Thyroid gland (tissue), 4 donors: Measurements from ENCODE around the gene BRSK1. TPM values are rescaled to one million over a fixed set of nuclear protein-coding genes. Genes with fewer than 3 reads are reported as not detected.

ENCODE experiments used
- DNase-seq, 2 donors: peaks; one replicate each; pipeline ENCODE4 v3.0.0-alpha.2; 2019
- H3K27ac ChIP-seq, 3 donors: fragments of 200-600 bp; sonication (generic); 1 replicate in 2 of 3; 2 replicates in 1 of 3; pipeline ENCODE4 v1.5.1; 2016 to 2019; ENCODE audit warnings: mild to moderate bottlenecking in 1 of 3, moderate library complexity in 1 of 3
- H3K27me3 ChIP-seq: fragments of 200-600 bp; sonication (generic); one replicate; pipeline ENCODE4 v1.5.1; 2019
- H3K36me3 ChIP-seq, 2 donors: fragments of 200-600 bp; sonication (generic); one replicate each; pipeline ENCODE4 v1.5.1; 2016 to 2019
- H3K4me1 ChIP-seq, 2 donors: fragments of 200-600 bp; sonication (generic); one replicate each; pipeline ENCODE4 v1.5.1; 2017 to 2019
- H3K4me3 ChIP-seq, 3 donors: fragments of 200-600 bp; sonication (generic); replicated peaks in 1 of 3; 1 replicate in 2 of 3; 2 replicates in 1 of 3; pipeline ENCODE4 v1.5.1; 2016; ENCODE audit warnings: mild to moderate bottlenecking in 1 of 3
- H3K9me3 ChIP-seq: fragments of 200-600 bp; sonication (generic); one replicate; pipeline ENCODE4 v1.5.1; 2017
- POLR2A ChIP-seq, 2 donors: fragments of 450-650 bp; IDR thresholded peaks; one replicate each; pipeline ENCODE4 v1.6.1; 2017; ENCODE audit warnings: antibody characterized with exemption in 2 of 2, mild to moderate bottlenecking in 2 of 2, moderate library complexity in 1 of 2
- WGBS, 2 donors: methylation state at CpG; one replicate each; pipeline ENCODE4 v1.1.5; 2017; 5-methylcytosine and 5-hydroxymethylcytosine counted together
- intact Hi-C: fragments of 100-400 bp; cut with DNase I; formaldehyde crosslinking; loops from one replicate; pipeline ENCODE4 v1.15.1; 2023
- microRNA-seq: library from miRNA; unstranded; fragments of <30 nt; microRNA quantifications from one replicate; pipeline ENCODE4, GENCODE V29; 2016
- small RNA-seq: library from RNA; depleted of rRNA; stranded (forward); fragments of <200 nt; gene quantifications from one replicate; pipeline ENCODE3, GENCODE V24; 2016
- total RNA-seq, 4 donors: library from RNA; depleted of rRNA; stranded (reverse); fragments of >200 nt; gene quantifications; one replicate each; pipeline ENCODE4 v1.2.3, GENCODE V29; 2016
- TF ChIP-seq, protein P1 (sequence below), 6 experiments: fragments of 200-600 bp in 3 of 6; fragments of 450-650 bp in 3 of 6; sonication (generic) in 3 of 6; IDR thresholded peaks; one replicate each; pipeline ENCODE4 v1.5.1; 2016 to 2019; ENCODE audit warnings: antibody characterized with exemption in 6 of 6, mild to moderate bottlenecking in 2 of 6, inconsistent platforms in 1 of 6, moderate library complexity in 1 of 6

BRSK1 gene
- total RNA-seq, 4 donors from 2014 or later = 0.83 to 1.2 TPM; not detected in 2

GRCh38 chr19:55358493-55358892 is 74.7 kb downstream of the BRSK1 start:
- Histone ChIP-seq H3K9me3 (no peaks in the 10 kb centered on the region), H3K27me3 (peaks cover 13% of the 10 kb centered on the region), H3K4me1 (peaks cover 11 to 12% of the 10 kb centered on the region in 2 donors), H3K36me3 (no peaks in the 10 kb centered on the region), H3K27ac (no peak overlapping the region), H3K4me3 (no peak overlapping the region)
- no peak for TF ChIP-seq POLR2A (IDR thresholded peaks at IDR 0.05)
- TF ChIP-seq, protein P1, sequence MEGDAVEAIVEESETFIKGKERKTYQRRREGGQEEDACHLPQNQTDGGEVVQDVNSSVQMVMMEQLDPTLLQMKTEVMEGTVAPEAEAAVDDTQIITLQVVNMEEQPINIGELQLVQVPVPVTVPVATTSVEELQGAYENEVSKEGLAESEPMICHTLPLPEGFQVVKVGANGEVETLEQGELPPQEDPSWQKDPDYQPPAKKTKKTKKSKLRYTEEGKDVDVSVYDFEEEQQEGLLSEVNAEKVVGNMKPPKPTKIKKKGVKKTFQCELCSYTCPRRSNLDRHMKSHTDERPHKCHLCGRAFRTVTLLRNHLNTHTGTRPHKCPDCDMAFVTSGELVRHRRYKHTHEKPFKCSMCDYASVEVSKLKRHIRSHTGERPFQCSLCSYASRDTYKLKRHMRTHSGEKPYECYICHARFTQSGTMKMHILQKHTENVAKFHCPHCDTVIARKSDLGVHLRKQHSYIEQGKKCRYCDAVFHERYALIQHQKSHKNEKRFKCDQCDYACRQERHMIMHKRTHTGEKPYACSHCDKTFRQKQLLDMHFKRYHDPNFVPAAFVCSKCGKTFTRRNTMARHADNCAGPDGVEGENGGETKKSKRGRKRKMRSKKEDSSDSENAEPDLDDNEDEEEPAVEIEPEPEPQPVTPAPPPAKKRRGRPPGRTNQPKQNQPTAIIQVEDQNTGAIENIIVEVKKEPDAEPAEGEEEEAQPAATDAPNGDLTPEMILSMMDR (IDR thresholded peaks at IDR 0.05) = no peak
- DNase-seq = no peak
- WGBS, 2 donors = 83 to 89% methylated on average over 19 of the region's 19 CpGs
- intact Hi-C loops = no loop called here

DNA sequence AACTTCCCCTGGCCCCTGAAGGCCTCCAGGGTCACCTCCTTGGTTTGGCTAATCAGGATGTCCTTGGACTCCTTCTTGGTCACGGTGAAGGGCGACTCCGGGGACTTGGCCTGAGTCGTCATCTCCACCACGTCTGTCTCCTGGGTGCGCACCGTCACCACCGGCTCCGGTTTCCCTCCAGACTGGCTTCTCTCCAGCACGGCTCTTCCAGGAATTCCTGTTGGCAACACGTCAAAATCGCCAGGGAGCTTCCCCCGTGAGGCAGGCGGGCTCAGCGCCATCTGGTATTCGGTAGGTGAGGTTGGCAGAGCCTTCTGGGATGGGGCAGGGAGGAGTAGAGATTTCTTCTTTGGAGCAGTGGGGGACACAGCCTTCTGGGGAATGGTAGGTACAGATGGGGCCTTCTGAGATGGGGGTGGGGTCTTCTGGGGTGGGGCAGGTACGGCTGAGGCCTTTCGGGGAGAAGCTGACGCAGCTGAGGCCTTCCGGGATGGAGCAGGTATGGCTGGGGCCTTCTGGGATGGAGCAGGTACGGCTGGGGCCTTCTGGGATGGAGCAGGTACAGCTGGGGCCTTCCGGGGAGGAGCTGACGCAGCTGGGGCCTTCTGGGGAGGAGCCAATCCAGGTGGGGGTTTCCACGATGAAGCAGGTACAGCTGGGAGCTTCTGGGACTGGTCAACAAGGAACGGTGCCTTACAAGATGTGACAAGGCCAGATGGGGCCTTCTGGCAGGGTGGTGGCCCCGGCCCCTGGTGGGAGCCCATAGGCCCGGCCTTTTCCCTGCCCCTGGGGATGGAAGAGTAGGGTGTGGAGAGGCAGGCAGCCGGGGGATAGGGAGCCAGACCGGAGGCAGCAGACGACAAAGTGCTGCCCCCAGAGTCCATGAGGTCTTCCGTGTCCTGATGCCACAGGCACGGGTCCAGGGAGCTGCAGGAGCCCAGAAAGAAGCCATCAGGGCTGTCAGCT is 75.4 kb downstream of the BRSK1 start:
- no peak overlapping the region for H3K4me3 ChIP-seq
- peaks cover 6% of the 10 kb centered on the region for H3K27me3 ChIP-seq
- H3K9me3 ChIP-seq = no peaks in the 10 kb centered on the region
- intact Hi-C loops = no loop called here
- H3K4me1 ChIP-seq = peaks cover 4 to 5% of the 10 kb centered on the region in 2 donors
- TF ChIP-seq POLR2A (IDR thresholded peaks at IDR 0.05) = no peak
- TF ChIP-seq, protein P1 (IDR thresholded peaks at IDR 0.05) = no peak
- DNase-seq = no peak
- no peaks in the 10 kb centered on the region for H3K36me3 ChIP-seq
- no peak overlapping the region for H3K27ac ChIP-seq
- WGBS, 2 donors = 69 to 84% methylated on average over 27 to 31 of the region's 32 CpGs

- no peaks in the 10 kb centered on the region for H3K36me3 ChIP-seq
- H3K4me3 ChIP-seq = no peak overlapping the region
- TF ChIP-seq, protein P1 (IDR thresholded peaks at IDR 0.05) = no peak
- TF ChIP-seq POLR2A (IDR thresholded peaks at IDR 0.05) = no peak
- H3K9me3 ChIP-seq = no peaks in the 10 kb centered on the region
- DNase-seq = no peak
- 85 to 86% methylated on average over 13 to 16 of the region's 16 CpGs for WGBS, 2 donors
- H3K27me3 ChIP-seq = no peaks in the 10 kb centered on the region
- intact Hi-C loops = no loop called here
- no peak overlapping the region for H3K27ac ChIP-seq
- no peaks in the 10 kb centered on the region for H3K4me1 ChIP-seq
Observed at GRCh38 chr19:55360902-55361301, 77.1 kb downstream of the BRSK1 start.

Small RNAs within 50 kb of the gene (microRNA-seq; reads per million reads assigned to microRNA genes)
- gene MIR6802 (1.5 reads per million), gene MIR6803 (8.8 reads per million, percentile 23 among the genes with 10 or more reads in this experiment)

Small RNAs within 50 kb of the gene (small RNA-seq; reads per million reads assigned to genes)
- gene MIR6802 (not detected), gene MIR6803 (not detected)

Other genes with a start within 250 kb of the BRSK1 start
- gene GP6, start 245.7 kb upstream of the BRSK1 start, total RNA-seq = under 1 TPM in 1 of 4 donors, not detected in 3; 0.78 TPM
- 10 to 100 TPM; 35.7 to 44.1 (median 38.3) TPM for gene RDH13, start 220.8 kb upstream of the BRSK1 start, total RNA-seq
- gene EPS8L1, start 208.1 kb upstream of the BRSK1 start, total RNA-seq = 10 to 100 TPM; 60.6 to 84.8 (median 73.3) TPM
- gene PPP1R12C, start 166.4 kb upstream of the BRSK1 start, total RNA-seq = 100 to 1,000 TPM in 1 of 4 donors, 10 to 100 TPM in 3; 40.0 to 110 (median 76.1) TPM
- gene TNNT1, start 134.8 kb upstream of the BRSK1 start, total RNA-seq = not detected
- gene TNNI3, start 126.3 kb upstream of the BRSK1 start, total RNA-seq = not detected
- gene DNAAF3, start 117.4 kb upstream of the BRSK1 start, total RNA-seq = 1 to 10 TPM; 3.3 to 9.1 (median 5.5) TPM
- gene SYT5, start 103.7 kb upstream of the BRSK1 start, total RNA-seq = not detected
- gene PTPRH, start 74.5 kb upstream of the BRSK1 start, total RNA-seq = 1 to 10 TPM in 1 of 4 donors, under 1 TPM in 2, not detected in 1; 0.11 to 2.6 (median 0.54) TPM
- gene TMEM86B, start 55.2 kb upstream of the BRSK1 start, total RNA-seq = 1 to 10 TPM; 1.6 to 5.8 (median 2.9) TPM
- 10 to 100 TPM; 26.1 to 99.8 (median 54.2) TPM for gene PPP6R1, start 25.0 kb upstream of the BRSK1 start, total RNA-seq
- 10 to 100 TPM; 24.2 to 48.4 (median 31.2) TPM for gene HSPBP1, start 3.9 kb upstream of the BRSK1 start, total RNA-seq
- gene TMEM150B, start 41.3 kb downstream of the BRSK1 start, total RNA-seq = 1 to 10 TPM in 1 of 4 donors, not detected in 3; 1.3 TPM
- gene KMT5C, start 55.9 kb downstream of the BRSK1 start, total RNA-seq = 10 to 100 TPM in 3 of 4 donors, 1 to 10 TPM in 1; 7.5 to 22.0 (median 15.4) TPM
- under 1 TPM in 1 of 4 donors, not detected in 3; 0.94 TPM for gene COX6B2, start 70.7 kb downstream of the BRSK1 start, total RNA-seq
- gene GARIN5B, start 79.3 kb downstream of the BRSK1 start, total RNA-seq = not detected
- gene IL11, start 86.5 kb downstream of the BRSK1 start, total RNA-seq = not detected
- gene TMEM190, start 92.8 kb downstream of the BRSK1 start, total RNA-seq = not detected
- 10 to 100 TPM in 3 of 4 donors, 1 to 10 TPM in 1; 6.3 to 73.5 (median 31.2) TPM for gene TMEM238, start 100.3 kb downstream of the BRSK1 start, total RNA-seq
- gene RPL28, start 101.9 kb downstream of the BRSK1 start, total RNA-seq = 100 to 1,000 TPM; 156 to 404 (median 205) TPM
- gene UBE2S, start 123.8 kb downstream of the BRSK1 start, total RNA-seq = 10 to 100 TPM in 2 of 4 donors, 1 to 10 TPM in 2; 5.7 to 13.3 (median 9.8) TPM
- not detected for gene SHISA7, start 159.3 kb downstream of the BRSK1 start, total RNA-seq
- 100 to 1,000 TPM in 2 of 4 donors, 10 to 100 TPM in 2; 52.1 to 178 (median 100) TPM for gene ISOC2, start 177.6 kb downstream of the BRSK1 start, total RNA-seq
- gene C19orf85, start 180.8 kb downstream of the BRSK1 start, total RNA-seq = not detected
- 10 to 100 TPM in 2 of 4 donors, 1 to 10 TPM in 2; 2.1 to 12.0 (median 6.5) TPM for gene ZNF628, start 192.6 kb downstream of the BRSK1 start, total RNA-seq
- gene NAT14, start 201.2 kb downstream of the BRSK1 start, total RNA-seq = 10 to 100 TPM in 2 of 4 donors, 1 to 10 TPM in 2; 5.1 to 28.3 (median 12.2) TPM
- 1 to 10 TPM; 1.7 to 2.9 (median 2.2) TPM for gene SSC5D, start 204.4 kb downstream of the BRSK1 start, total RNA-seq